Nephron (organoid): Measurements from ENCODE around the gene MRPS2.
"Not testable (repeated sequence)": the region's sequence is repeated elsewhere in the genome, so short reads cannot be mapped to it uniquely, and the experiment has no call there.

Experiments used
- H3K27ac Mint-ChIP-seq, 3 experiments: 2 replicates each; pipeline ENCODE4 v1.8.0; 2020; ENCODE audit warnings: mixed read lengths in 3 of 3, mild to moderate bottlenecking in 2 of 3, moderate library complexity in 1 of 3
- H3K27me3 Mint-ChIP-seq: 2 replicates; pipeline ENCODE4 v1.8.0; 2021; ENCODE audit warnings: low read depth, mild to moderate bottlenecking, moderate library complexity, mixed read lengths
- H3K36me3 Mint-ChIP-seq: 2 replicates; pipeline ENCODE4 v1.8.0; 2020; ENCODE audit warnings: low read depth, mixed read lengths
- H3K4me1 Mint-ChIP-seq: 2 replicates; pipeline ENCODE4 v1.8.0; 2020; ENCODE audit warnings: mixed read lengths
- H3K4me3 Mint-ChIP-seq, 3 experiments: 2 replicates each; pipeline ENCODE4 v1.8.0; 2020; ENCODE audit warnings: mild to moderate bottlenecking in 3 of 3, mixed read lengths in 3 of 3, moderate library complexity in 2 of 3
- H3K9me3 Mint-ChIP-seq: 2 replicates; pipeline ENCODE4 v1.8.0; 2020; ENCODE audit warnings: mixed read lengths
- TF ChIP-seq, protein P1 (sequence below), 3 experiments: fragments of 200-600 bp; sonication (generic); IDR thresholded peaks; one replicate each; pipeline ENCODE4 v1.5.0; 2021; ENCODE audit warnings: antibody characterized with exemption in 3 of 3; ENCODE audit not compliant: unreplicated experiment in 3 of 3

Gene MRPS2

DNA sequence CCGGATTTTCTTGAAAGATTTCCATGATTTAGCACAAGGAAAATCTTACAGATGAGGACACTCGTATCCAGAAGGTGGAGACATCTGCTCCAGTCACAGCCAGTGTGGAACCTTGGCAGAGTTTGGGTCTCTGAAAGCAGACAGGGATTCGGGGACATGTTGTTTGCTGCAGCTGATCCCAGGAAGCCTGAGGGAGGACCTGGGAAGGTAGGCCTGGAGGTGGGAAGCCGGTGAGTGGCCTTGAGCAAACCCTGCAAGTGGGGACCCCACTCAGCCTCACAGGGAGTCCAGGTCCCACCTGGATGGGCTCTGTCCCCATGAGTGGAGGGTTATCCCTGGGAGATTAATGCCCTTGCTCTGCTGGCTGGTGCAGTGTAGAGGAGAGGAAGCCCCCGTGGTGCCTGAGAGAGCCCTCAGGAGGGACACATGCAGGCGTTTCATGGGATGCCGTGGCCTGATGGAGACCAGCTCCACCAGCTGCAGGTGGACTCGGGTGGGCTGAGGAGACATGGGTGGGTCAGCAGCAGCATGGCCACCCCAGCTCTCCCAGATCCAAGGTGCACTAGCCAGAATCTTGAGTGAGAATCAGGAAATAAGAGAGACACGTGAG lies 7.8 kb downstream of the MRPS2 start:
- Mint-ChIP-seq H3K27me3 (peaks cover 4% of the 10 kb centered on the region), H3K36me3 (peaks cover 9% of the 10 kb centered on the region), H3K4me1 (no peaks in the 10 kb centered on the region), H3K4me3 (no peak overlapping the region), H3K9me3 (peaks cover 16% of the 10 kb centered on the region), H3K27ac (no peak overlapping the region)
- TF ChIP-seq, protein P1, sequence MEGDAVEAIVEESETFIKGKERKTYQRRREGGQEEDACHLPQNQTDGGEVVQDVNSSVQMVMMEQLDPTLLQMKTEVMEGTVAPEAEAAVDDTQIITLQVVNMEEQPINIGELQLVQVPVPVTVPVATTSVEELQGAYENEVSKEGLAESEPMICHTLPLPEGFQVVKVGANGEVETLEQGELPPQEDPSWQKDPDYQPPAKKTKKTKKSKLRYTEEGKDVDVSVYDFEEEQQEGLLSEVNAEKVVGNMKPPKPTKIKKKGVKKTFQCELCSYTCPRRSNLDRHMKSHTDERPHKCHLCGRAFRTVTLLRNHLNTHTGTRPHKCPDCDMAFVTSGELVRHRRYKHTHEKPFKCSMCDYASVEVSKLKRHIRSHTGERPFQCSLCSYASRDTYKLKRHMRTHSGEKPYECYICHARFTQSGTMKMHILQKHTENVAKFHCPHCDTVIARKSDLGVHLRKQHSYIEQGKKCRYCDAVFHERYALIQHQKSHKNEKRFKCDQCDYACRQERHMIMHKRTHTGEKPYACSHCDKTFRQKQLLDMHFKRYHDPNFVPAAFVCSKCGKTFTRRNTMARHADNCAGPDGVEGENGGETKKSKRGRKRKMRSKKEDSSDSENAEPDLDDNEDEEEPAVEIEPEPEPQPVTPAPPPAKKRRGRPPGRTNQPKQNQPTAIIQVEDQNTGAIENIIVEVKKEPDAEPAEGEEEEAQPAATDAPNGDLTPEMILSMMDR (IDR thresholded peaks at IDR 0.05; ENCODE audit: unreplicated experiment in 3 of 3) = no peak

DNA sequence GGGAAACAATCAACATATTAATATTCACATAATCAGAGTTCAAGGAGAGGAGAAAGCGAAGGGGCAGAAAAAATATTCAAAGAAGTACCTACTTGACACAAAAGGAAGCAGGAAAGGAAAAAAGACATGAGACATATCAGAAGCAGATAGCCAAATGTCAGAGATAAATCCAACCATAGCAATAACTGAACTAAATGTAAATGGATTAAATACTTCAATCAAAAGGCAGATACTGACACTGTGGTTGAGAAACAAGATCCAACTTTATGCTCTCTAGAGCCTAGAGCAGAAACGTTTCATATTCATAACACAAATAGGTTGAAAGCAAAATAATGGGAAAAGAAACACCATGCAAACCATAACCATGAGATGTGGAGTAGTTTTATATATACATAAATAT lies 9.0 kb downstream of the MRPS2 start:
- Mint-ChIP-seq H3K36me3 (peaks cover 3% of the 10 kb centered on the region), H3K4me3 (no peak overlapping the region), H3K27me3 (peaks cover 7% of the 10 kb centered on the region), H3K27ac (no peak overlapping the region), H3K9me3 (peaks cover 16% of the 10 kb centered on the region), H3K4me1 (no peaks in the 10 kb centered on the region)
- TF ChIP-seq, protein P1 (IDR thresholded peaks at IDR 0.05; ENCODE audit: unreplicated experiment in 3 of 3) = no peak

DNA sequence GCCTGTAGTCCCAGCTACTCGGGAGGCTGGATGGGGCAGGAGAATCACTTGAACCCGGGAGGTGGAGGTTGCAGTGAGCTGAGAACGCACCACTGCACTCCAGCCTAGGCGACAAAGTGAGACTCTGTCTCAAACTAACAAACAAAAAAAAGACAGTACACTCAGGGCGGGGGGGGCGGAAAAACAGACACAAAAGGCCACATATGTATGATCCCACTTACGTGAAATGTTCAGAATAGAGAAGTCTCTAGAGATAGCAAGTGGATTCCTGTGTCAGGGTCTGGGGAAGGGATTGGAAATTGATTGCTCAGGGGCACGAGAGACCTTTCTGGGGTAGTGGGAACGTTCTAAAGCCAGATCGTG lies 11.7 kb downstream of the MRPS2 start:
- Mint-ChIP-seq H3K9me3 (peaks cover 16% of the 10 kb centered on the region), H3K4me1 (no peaks in the 10 kb centered on the region), H3K36me3 (no peaks in the 10 kb centered on the region), H3K27me3 (peaks cover 7% of the 10 kb centered on the region), H3K4me3 (no peak overlapping the region), H3K27ac (peak overlapping the region in 1 of 3 experiments; percentile 4)
- TF ChIP-seq, protein P1 (IDR thresholded peaks at IDR 0.05; ENCODE audit: unreplicated experiment in 3 of 3) = no peak

DNA sequence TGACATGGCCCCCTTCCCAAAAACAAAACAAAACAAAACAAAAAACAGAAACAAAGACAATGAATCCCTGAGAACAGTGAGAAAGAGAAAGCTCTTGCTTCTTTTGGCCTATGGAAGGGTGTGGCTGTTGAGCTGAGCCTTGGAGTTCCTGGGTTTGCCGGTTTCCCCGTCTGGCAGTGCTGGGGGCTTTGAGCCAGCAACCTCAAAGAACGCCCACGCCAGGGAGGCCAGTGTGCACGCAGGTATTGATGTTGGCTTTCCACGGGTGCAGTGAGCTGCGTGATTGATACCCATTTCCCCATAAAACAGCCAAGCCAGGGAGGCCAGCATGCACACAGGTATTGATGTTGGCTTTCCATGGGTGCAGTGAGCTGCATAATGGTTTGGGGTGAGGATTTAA lies 12.4 kb downstream of the MRPS2 start:
- H3K4me3 Mint-ChIP-seq = no peak overlapping the region
- no peaks in the 10 kb centered on the region for H3K36me3 Mint-ChIP-seq
- H3K27me3 Mint-ChIP-seq = peaks cover 10% of the 10 kb centered on the region
- peak overlapping the region in 1 of 3 experiments; percentile 4 for H3K27ac Mint-ChIP-seq
- no peaks in the 10 kb centered on the region for H3K4me1 Mint-ChIP-seq
- TF ChIP-seq, protein P1 (IDR thresholded peaks at IDR 0.05; ENCODE audit: unreplicated experiment in 3 of 3) = no peak
- peaks cover 15% of the 10 kb centered on the region for H3K9me3 Mint-ChIP-seq

DNA sequence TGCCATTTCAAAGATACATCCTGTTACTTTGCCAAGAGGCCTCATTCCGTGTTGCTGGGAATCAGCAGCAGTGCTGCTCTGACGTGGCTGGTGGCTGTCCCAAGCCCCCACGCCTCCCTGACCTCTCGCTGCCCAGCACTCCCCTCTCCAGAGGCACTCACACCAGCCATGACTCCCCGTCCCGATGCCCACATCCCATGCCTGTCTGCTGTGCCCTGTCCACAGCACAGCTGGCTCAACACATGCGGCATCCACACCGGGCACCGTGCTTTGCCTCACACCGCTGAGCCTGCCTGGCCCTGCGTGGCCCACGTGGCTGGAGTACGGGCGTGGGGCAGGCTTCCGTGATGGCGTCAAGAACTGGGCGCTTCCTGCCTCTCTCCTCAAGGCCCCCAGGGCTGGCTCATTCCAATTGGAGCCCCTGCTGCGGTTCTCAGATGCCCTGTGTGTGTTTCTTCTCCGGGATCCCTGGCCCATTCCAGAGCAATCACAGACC lies 12.9 kb downstream of the MRPS2 start:
- no peak overlapping the region for H3K27ac Mint-ChIP-seq
- H3K4me1 Mint-ChIP-seq = no peaks in the 10 kb centered on the region
- H3K36me3 Mint-ChIP-seq = no peaks in the 10 kb centered on the region
- peaks cover 10% of the 10 kb centered on the region for H3K27me3 Mint-ChIP-seq
- peaks cover 12% of the 10 kb centered on the region for H3K9me3 Mint-ChIP-seq
- H3K4me3 Mint-ChIP-seq = no peak overlapping the region
- TF ChIP-seq, protein P1 (IDR thresholded peaks at IDR 0.05; ENCODE audit: unreplicated experiment in 3 of 3) = no peak

DNA sequence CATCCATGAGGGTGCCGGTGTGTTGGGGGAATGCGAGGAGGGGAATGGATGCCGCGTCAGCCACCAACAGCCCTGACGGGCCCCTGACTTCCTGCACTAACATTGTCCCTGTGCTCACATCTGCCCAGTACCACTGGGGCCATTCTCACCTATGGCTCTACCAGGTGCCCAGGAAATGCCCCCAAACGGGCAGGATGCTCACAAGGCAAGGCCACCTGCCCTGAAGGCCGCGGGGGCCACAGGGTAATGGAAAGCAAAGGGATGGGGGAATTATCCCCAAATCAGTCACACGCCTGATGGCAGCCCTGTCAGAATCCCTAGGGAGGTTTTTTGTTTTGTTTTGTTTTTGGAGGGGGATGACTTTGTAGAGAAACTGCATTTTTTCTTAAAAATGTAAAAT lies 13.4 kb downstream of the MRPS2 start:
- H3K27me3 Mint-ChIP-seq, H3K4me3 Mint-ChIP-seq, H3K36me3 Mint-ChIP-seq, H3K4me1 Mint-ChIP-seq, H3K27ac Mint-ChIP-seq, H3K9me3 Mint-ChIP-seq: not testable (repeated sequence)
